Heart left ventricle (tissue), 16 donors: Measurements from ENCODE around the gene ID1. TPM values are rescaled to one million over a fixed set of nuclear protein-coding genes. Genes with fewer than 3 reads are reported as not detected.
A peak's percentile ranks its signal among the peaks of the same experiment; 100 is the strongest.
"Not testable (repeated sequence)": the region's sequence is repeated elsewhere in the genome, so short reads cannot be mapped to it uniquely, and the experiment has no call there.

Experiments used
- ATAC-seq, 4 donors: fragments of 200-7000 bp; cut with Tn5 transposase; one replicate each; pipeline ENCODE4 v1.9.1; 2020 to 2022; ENCODE audit warnings: moderate library complexity in 4 of 4, mild to moderate bottlenecking in 3 of 4, moderate number of reproducible peaks in 1 of 4
- DNase-seq, 5 donors: peaks; one replicate each; pipeline ENCODE4 v3.0.0-alpha.2; 2020
- H3K27ac ChIP-seq, 12 donors: fragments of 200-600 bp; sonication (generic) in 4 of 12; one replicate each; pipeline versions ENCODE4 v1.5.0 to v1.8.0; 2016 to 2022; ENCODE audit warnings: mild to moderate bottlenecking in 2 of 12
- H3K27me3 ChIP-seq, 9 donors: fragments of 200-600 bp; sonication (generic) in 2 of 9; one replicate each; pipeline versions ENCODE4 v1.5.1 to v1.8.0; 2016 to 2022; ENCODE audit warnings: mild to moderate bottlenecking in 3 of 9
- H3K36me3 ChIP-seq, 9 donors: fragments of 200-600 bp; sonication (generic) in 2 of 9; one replicate each; pipeline versions ENCODE4 v1.5.0 to v1.8.0; 2018 to 2022; ENCODE audit warnings: mild to moderate bottlenecking in 2 of 9
- H3K4me1 ChIP-seq, 12 donors: fragments of 200-600 bp; sonication (generic) in 4 of 12; one replicate each; pipeline versions ENCODE4 v1.5.0 to v1.8.0; 2016 to 2022; ENCODE audit warnings: mild to moderate bottlenecking in 3 of 12
- H3K4me3 ChIP-seq, 12 donors: fragments of 200-600 bp; sonication (generic) in 4 of 12; one replicate each; pipeline versions ENCODE4 v1.5.0 to v1.8.0; 2017 to 2022; ENCODE audit warnings: mild to moderate bottlenecking in 9 of 12, moderate library complexity in 4 of 12
- H3K9me3 ChIP-seq, 12 donors: fragments of 200-600 bp; sonication (generic) in 4 of 12; one replicate each; pipeline versions ENCODE4 v1.5.0 to v1.8.0; 2016 to 2022; ENCODE audit warnings: mild to moderate bottlenecking in 1 of 12
- CTCF ChIP-seq, 12 donors: fragments of 200-600 bp; sonication (generic) in 4 of 12; IDR thresholded peaks; one replicate each; pipeline versions ENCODE4 v1.5.0 to v1.8.0; 2018 to 2022; ENCODE audit warnings: antibody characterized with exemption in 12 of 12, mild to moderate bottlenecking in 5 of 12
- POLR2A ChIP-seq, 2 donors: fragments of 450-650 bp; IDR thresholded peaks; one replicate each; pipeline ENCODE4 v1.6.1; 2017; ENCODE audit warnings: antibody characterized with exemption in 2 of 2, mild to moderate bottlenecking in 2 of 2, moderate library complexity in 2 of 2
- WGBS, 4 donors: extraction: QIAGEN DNeasy Blood & Tissue Kit in 2 of 4; methylation state at CpG; one replicate each; pipeline versions ENCODE4 v1.1.5 to v1.1.7; 2013 to 2018; 5-methylcytosine and 5-hydroxymethylcytosine counted together
- intact Hi-C, 10 donors: fragments of 100-400 bp; cut with DNase I; formaldehyde crosslinking; loops; one replicate each; pipeline versions ENCODE4 v1.11.1 to v1.14.2; 2022
- polyA plus RNA-seq, 2 donors: library from polyadenylated mRNA; stranded (reverse); fragments of 200-250 nt; gene quantifications; one replicate each; pipeline ENCODE4 v1.2.3, GENCODE V29; 2013
- total RNA-seq, 9 donors: library from RNA; depleted of rRNA in 2 of 9; stranded (reverse); fragments of >200 nt in 2 of 9; fragmentation: NEBNext Ultra II Directional in 3 of 9; extraction: Animal tissue kit (Norgen Biotek cat#: 25700) in 3 of 9; gene quantifications; one replicate each; pipeline versions ENCODE4 v1.1.0 to v1.2.4, GENCODE V29; 2016 to 2023
- donor health status: ischemic (EF 13 %, LVEDD 7.1; RV severe dilation, severe dysfunction).
- donor health status: healthy with polysubstance abuse.
- donor health status: DM: no; HTN: yes; CAD: no.
- donor health status: DM: no; HTN: no; CAD: no.
- donor health status: ischemic (EF 25% LVEDD 6.9; RV normal size, moderate dysfunction).
- donor health status: ischemic (EF 25% LVEDD 5.7; RV mildly dilated, moderate dysfunction).
- donor health status: healthy.
- donor health status: DM: yes; HTN: yes; CAD: no.
- donor health status: ischemic (EF 35%, LVEDD 5.7; RV mildly dilated, moderate dysfunction).
- donor health status: nonischemic (EF 11% LVEDD 7.7; RV severe dilation, severe dysfunction).
- donor health status: DM: yes; HTN: yes; CAD: no.
- donor health status: PGD.
- donor health status: ischemic (EF 29% LVEDD 5.4; RV normal size, mild dysfunction).
- donor health status: nonischemic (EF 23%, LVEDD 6.1; RV moderate dilation, normal function).

ID1 gene
- total and polyA plus RNA-seq, 11 donors, result 72.4 to 619 (median 140) TPM

DNA sequence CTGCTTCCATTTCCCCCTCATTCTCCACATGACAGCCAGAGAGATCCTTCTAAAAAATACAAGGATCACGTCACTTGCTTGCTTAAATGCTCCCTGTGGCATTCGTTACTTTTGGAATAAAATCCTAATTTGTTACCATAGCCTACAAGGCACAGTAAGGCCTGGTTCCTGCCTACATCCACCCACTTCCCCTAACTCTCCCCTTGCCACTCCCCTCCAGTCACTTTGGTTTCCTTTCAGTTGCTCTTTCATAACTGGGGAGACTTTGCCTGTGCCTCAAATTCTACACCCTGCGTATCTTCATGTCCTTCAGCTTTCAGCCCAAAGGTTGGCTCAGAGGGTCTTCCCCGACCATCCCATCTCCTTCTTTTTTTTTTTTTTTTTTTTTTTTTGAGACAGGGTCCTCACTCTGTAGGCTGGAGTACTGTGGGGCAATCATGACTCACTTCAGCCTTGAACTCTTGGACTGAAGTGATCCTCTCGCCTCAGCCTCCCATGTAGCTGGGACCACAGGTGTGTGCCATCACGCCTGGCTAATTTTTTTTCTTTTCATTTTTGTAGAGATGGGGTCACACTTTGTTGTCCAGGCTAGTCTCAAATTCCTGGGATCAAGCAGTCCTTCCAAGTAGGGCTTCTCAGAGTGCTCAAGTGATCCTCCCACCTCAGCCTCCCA lies 12.5 kb downstream of the ID1 start:
- no peaks in the 10 kb centered on the region for H3K27me3 ChIP-seq
- intact Hi-C loops, result no loop called here
- TF ChIP-seq POLR2A (IDR thresholded peaks at IDR 0.05) (no peak), CTCF (IDR thresholded peaks at IDR 0.05) (no peak)
- H3K27ac ChIP-seq, result peak overlapping the region in 1 of 12 donors; percentile 49
- no peak for ATAC-seq
- H3K4me1 ChIP-seq, result peaks cover 0 to 13% (median 6%) of the 10 kb centered on the region in 12 donors
- 80 to 86% (median 84%) methylated on average over 6 of the region's 6 CpGs for WGBS, 4 donors
- no peaks in the 10 kb centered on the region for H3K36me3 ChIP-seq
- no peak overlapping the region for H3K4me3 ChIP-seq
- peak in 1 of 5 donors; percentile 6 for DNase-seq
- H3K9me3 ChIP-seq, result no peaks in the 10 kb centered on the region

- Histone ChIP-seq H3K9me3 (no peaks in the 10 kb centered on the region), H3K4me3 (no peak overlapping the region), H3K27ac (no peak overlapping the region), H3K27me3 (no peaks in the 10 kb centered on the region), H3K36me3 (no peaks in the 10 kb centered on the region), H3K4me1 (peaks cover 0 to 16% (median 7%) of the 10 kb centered on the region in 12 donors)
- ATAC-seq, result no peak
- 88 to 94% (median 89%) methylated on average over 3 of the region's 3 CpGs for WGBS, 4 donors
- no peak for TF ChIP-seq CTCF (IDR thresholded peaks at IDR 0.05)
- TF ChIP-seq POLR2A (IDR thresholded peaks at IDR 0.05), result no peak
- intact Hi-C loops, result no loop called here
- no peak for DNase-seq
Measured at GRCh38 chr20:31620246-31620645, 15.2 kb downstream of the ID1 start.

DNA sequence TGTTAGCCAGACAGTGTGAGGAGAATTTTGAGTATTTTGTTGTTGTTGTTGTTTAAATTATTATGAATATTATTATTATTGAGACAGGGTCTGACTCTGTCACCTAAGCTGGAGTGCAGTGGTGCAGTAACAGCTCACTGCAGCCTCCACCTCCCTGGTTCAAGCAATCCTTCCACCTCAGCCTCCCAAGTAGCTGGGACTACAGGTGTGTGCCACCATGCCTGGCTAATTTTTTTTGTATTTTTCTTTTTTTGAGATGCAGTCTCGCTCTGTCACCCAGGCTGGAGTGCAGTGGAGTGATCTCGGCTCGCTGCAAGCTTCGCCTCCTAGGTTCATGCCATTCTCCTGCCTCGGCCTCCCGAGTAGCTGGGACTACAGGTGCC lies 18.0 kb downstream of the ID1 start:
- H3K4me3 ChIP-seq, DNase-seq, ATAC-seq, intact Hi-C loops, H3K27me3 ChIP-seq, H3K36me3 ChIP-seq, H3K9me3 ChIP-seq: not testable (repeated sequence)
- 97 to 99% (median 98%) methylated on average over 6 of the region's 6 CpGs for WGBS, 4 donors
- peak overlapping the region in 1 of 12 donors; percentile 71 for H3K27ac ChIP-seq
- peaks cover 0 to 16% (median 5%) of the 10 kb centered on the region in 12 donors for H3K4me1 ChIP-seq

DNA sequence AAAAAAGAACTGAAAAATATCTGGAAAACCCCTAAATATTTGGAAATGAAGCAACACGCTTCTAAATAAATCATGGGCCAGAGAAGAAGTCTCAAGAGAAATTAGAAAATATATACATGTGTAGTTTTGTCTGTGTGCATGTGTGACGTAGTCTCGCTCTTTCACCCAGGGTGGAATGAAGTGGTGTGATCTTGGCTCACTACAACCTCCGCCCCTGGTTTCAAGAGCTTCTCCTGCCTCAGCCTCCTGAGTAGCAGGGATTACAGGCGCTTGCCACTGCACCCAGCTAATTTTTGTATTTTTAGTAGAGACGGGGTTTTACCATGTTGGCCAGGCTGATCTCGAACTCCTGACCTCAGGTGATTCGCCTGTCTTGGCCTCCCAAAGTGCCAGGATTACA lies 21.4 kb downstream of the ID1 start:
- H3K4me1 ChIP-seq, result peaks cover 0 to 16% (median 5%) of the 10 kb centered on the region in 12 donors
- DNase-seq, H3K4me3 ChIP-seq, ATAC-seq, H3K9me3 ChIP-seq, H3K36me3 ChIP-seq, H3K27ac ChIP-seq, intact Hi-C loops, H3K27me3 ChIP-seq: not testable (repeated sequence)
- 91 to 93% (median 93%) methylated on average over 8 of the region's 8 CpGs for whole genome bisulfite sequencing, 4 donors

GRCh38 chr20:31628057-31628456 lies 23.0 kb downstream of the ID1 start:
- H3K9me3 ChIP-seq, DNase-seq, H3K4me3 ChIP-seq, ATAC-seq, H3K27me3 ChIP-seq, H3K27ac ChIP-seq, H3K4me1 ChIP-seq, intact Hi-C loops, H3K36me3 ChIP-seq: not testable (repeated sequence)
- WGBS, 4 donors, result 75 to 83% (median 79%) methylated on average over 2 of the region's 2 CpGs
